Neuronal stem cell (in vitro differentiated cells): Measurements from ENCODE around the gene TBC1D3G. TPM values are rescaled to one million over a fixed set of nuclear protein-coding genes. Genes with fewer than 3 reads are reported as not detected.
"Not testable (repeated sequence)": the region's sequence is repeated elsewhere in the genome, so short reads cannot be mapped to it uniquely, and the experiment has no call there.

Experiments used
- DNase-seq: peaks from one replicate; pipeline ENCODE4 v3.0.0-alpha.2; 2013; ENCODE audit warnings: low spot score
- H2AFZ ChIP-seq: one replicate; pipeline ENCODE4 v1.6.1; 2013; ENCODE audit warnings: mild to moderate bottlenecking, low read length, inconsistent platforms
- H2AK5ac ChIP-seq: 2 replicates; pipeline ENCODE4 v1.6.1; 2013; ENCODE audit warnings: low read depth, mild to moderate bottlenecking, inconsistent platforms, low read length, moderate library complexity, mixed read lengths
- H2BK120ac ChIP-seq: 2 replicates; pipeline ENCODE4 v1.6.1; 2013; ENCODE audit warnings: low read depth, mild to moderate bottlenecking, inconsistent platforms, low read length, moderate library complexity, mixed read lengths
- H2BK12ac ChIP-seq: one replicate; pipeline ENCODE4 v1.6.1; 2013; ENCODE audit warnings: low read length, inconsistent platforms
- H2BK15ac ChIP-seq: 2 replicates; pipeline ENCODE4 v1.6.1; 2013; ENCODE audit warnings: mild to moderate bottlenecking, low read length, inconsistent platforms, mixed read lengths
- H2BK5ac ChIP-seq: one replicate; pipeline ENCODE4 v1.6.1; 2013; ENCODE audit warnings: inconsistent platforms, mild to moderate bottlenecking, low read length, moderate library complexity
- H3K14ac ChIP-seq: one replicate; pipeline ENCODE4 v1.6.1; 2013; ENCODE audit warnings: low read length, inconsistent platforms
- H3K18ac ChIP-seq: 2 replicates; pipeline ENCODE4 v1.6.1; 2013; ENCODE audit warnings: low read length, inconsistent platforms
- H3K23ac ChIP-seq: 2 replicates; pipeline ENCODE4 v1.6.1; 2013; ENCODE audit warnings: low read depth, mild to moderate bottlenecking, mixed read lengths, low read length, inconsistent platforms; ENCODE audit not compliant: poor library complexity
- H3K27ac ChIP-seq: replicated peaks from 3 replicates; pipeline ENCODE4 v1.5.1; 2013; ENCODE audit warnings: low read length, inconsistent platforms
- H3K27me3 ChIP-seq, 3 experiments: 2 replicates each; pipeline ENCODE4 v1.6.1; 2013; ENCODE audit warnings: low read length in 3 of 3, mild to moderate bottlenecking in 2 of 3, inconsistent platforms in 1 of 3, low read depth in 1 of 3, mixed read lengths in 1 of 3, moderate library complexity in 1 of 3; ENCODE audit not compliant: control insufficient read depth in 3 of 3, insufficient read depth in 3 of 3
- H3K36me3 ChIP-seq, 2 donors: replicated peaks in 1 of 2; 2 replicates each; pipeline ENCODE4 v1.6.1; 2013; ENCODE audit warnings: low read length in 2 of 2; ENCODE audit not compliant: control insufficient read depth in 2 of 2, insufficient read depth in 2 of 2
- H3K4ac ChIP-seq: 2 replicates; pipeline ENCODE4 v1.6.1; 2013; ENCODE audit warnings: inconsistent platforms, mild to moderate bottlenecking, low read length, moderate library complexity
- H3K4me1 ChIP-seq, 2 donors: 1 replicate in 1 of 2; 2 replicates in 1 of 2; pipeline ENCODE4 v1.6.1; 2013; ENCODE audit warnings: low read length in 2 of 2, low read depth in 1 of 2; ENCODE audit not compliant: control insufficient read depth in 2 of 2, insufficient read depth in 1 of 2
- H3K4me2 ChIP-seq: one replicate; pipeline ENCODE4 v1.6.1; 2013; ENCODE audit warnings: mild to moderate bottlenecking, low read length, inconsistent platforms; ENCODE audit not compliant: insufficient read depth, poor library complexity, severe bottlenecking
- H3K4me3 ChIP-seq, 2 donors: 2 replicates each; pipeline ENCODE4 v1.5.1; 2013; ENCODE audit warnings: low read length in 2 of 2, mild to moderate bottlenecking in 2 of 2, inconsistent platforms in 1 of 2, moderate library complexity in 1 of 2
- H3K79me1 ChIP-seq: one replicate; pipeline ENCODE4 v1.6.1; 2013; ENCODE audit warnings: low read depth, mild to moderate bottlenecking, inconsistent platforms, low read length, moderate library complexity
- H3K9ac ChIP-seq: one replicate; pipeline ENCODE4 v1.6.1; 2013; ENCODE audit warnings: mild to moderate bottlenecking, low read depth, low read length, inconsistent platforms; ENCODE audit not compliant: poor library complexity
- H3K9me3 ChIP-seq, 2 donors: replicated peaks in 1 of 2; 2 replicates each; pipeline versions ENCODE3 to v1.6.1; 2013; ENCODE audit warnings: low read length in 2 of 2, mild to moderate bottlenecking in 2 of 2, inconsistent platforms in 1 of 2, low read depth in 1 of 2, mixed read lengths in 1 of 2, moderate library complexity in 1 of 2; ENCODE audit not compliant: control insufficient read depth in 2 of 2, insufficient read depth in 1 of 2
- H4K8ac ChIP-seq: one replicate; pipeline ENCODE4 v1.6.1; 2013; ENCODE audit warnings: low read depth, mild to moderate bottlenecking, inconsistent platforms, low read length, moderate library complexity
- H4K91ac ChIP-seq: one replicate; pipeline ENCODE4 v1.6.1; 2013; ENCODE audit warnings: low read length, low read depth, mild to moderate bottlenecking, inconsistent platforms; ENCODE audit not compliant: poor library complexity
- WGBS, 2 donors: extraction: QIAGEN DNeasy Blood & Tissue Kit; methylation state at CpG; one replicate each; pipeline ENCODE4 v1.1.7; 2013; ENCODE audit warnings: missing lambda C conversion rate in 2 of 2, mixed read lengths in 1 of 2; ENCODE audit not compliant: insufficient read length in 2 of 2, insufficient replicate concordance in 1 of 2; ENCODE audit errors: extremely low coverage in 2 of 2; 5-methylcytosine and 5-hydroxymethylcytosine counted together
- polyA plus RNA-seq, 2 experiments: library from polyadenylated mRNA; stranded (reverse); fragments of 200-250 nt; gene quantifications; one replicate each; pipeline ENCODE4 v1.2.3, GENCODE V29; 2013

Gene TBC1D3G
- not detected for polyA plus RNA-seq (2013, experiment 1 of 2)
- not detected for polyA plus RNA-seq (2013, experiment 2 of 2)

GRCh38 chr17:36323584-36323983 is at the start of gene TBC1D3G:
TBC1D3G (plus strand) TSS chr17:36323884; CDS start chr17:36325412, 1,528 bp downstream.
- not testable (repeated sequence) for H2AK5ac ChIP-seq, H2BK12ac ChIP-seq, H2BK120ac ChIP-seq, H2BK5ac ChIP-seq, H3K36me3 ChIP-seq, H2AFZ ChIP-seq, H3K4me1 ChIP-seq, H3K18ac ChIP-seq, H3K4me3 ChIP-seq, H2BK15ac ChIP-seq, H3K27ac ChIP-seq, H4K91ac ChIP-seq, H3K4ac ChIP-seq, H3K79me1 ChIP-seq, H3K9ac ChIP-seq, DNase-seq, H3K14ac ChIP-seq, H4K8ac ChIP-seq, H3K23ac ChIP-seq, H3K9me3 ChIP-seq, H3K4me2 ChIP-seq, H3K27me3 ChIP-seq
- no CpG with 5 or more reads among the region's 9 CpGs for WGBS, 2 donors

GRCh38 chr17:36283256-36283655 is 40.4 kb upstream of the TBC1D3G start:
- H4K91ac ChIP-seq, H3K23ac ChIP-seq, H2AFZ ChIP-seq, H3K27ac ChIP-seq, H3K4ac ChIP-seq, H2BK5ac ChIP-seq, H3K4me3 ChIP-seq, H3K9ac ChIP-seq, DNase-seq, H3K4me1 ChIP-seq, H2AK5ac ChIP-seq, H3K9me3 ChIP-seq, H3K27me3 ChIP-seq, H2BK15ac ChIP-seq, H4K8ac ChIP-seq, H2BK120ac ChIP-seq, H3K14ac ChIP-seq, H3K18ac ChIP-seq, H3K79me1 ChIP-seq, H3K36me3 ChIP-seq, H3K4me2 ChIP-seq, H2BK12ac ChIP-seq: not testable (repeated sequence)
- WGBS, 2 donors: no CpG with 5 or more reads among the region's 1 CpG

GRCh38 chr17:36284219-36284618 is 39.5 kb upstream of the TBC1D3G start:
- not testable (repeated sequence) for H3K27ac ChIP-seq, H2BK120ac ChIP-seq, H3K27me3 ChIP-seq, H3K4me1 ChIP-seq, H3K4me3 ChIP-seq, H4K91ac ChIP-seq, H4K8ac ChIP-seq, H3K9me3 ChIP-seq, DNase-seq, H3K4me2 ChIP-seq, H3K9ac ChIP-seq, H3K36me3 ChIP-seq, H2AFZ ChIP-seq, H3K79me1 ChIP-seq, H3K23ac ChIP-seq, H3K4ac ChIP-seq, H2AK5ac ChIP-seq, H3K14ac ChIP-seq, H2BK12ac ChIP-seq, H2BK15ac ChIP-seq, H2BK5ac ChIP-seq, H3K18ac ChIP-seq
- WGBS, 2 donors: no CpG with 5 or more reads among the region's 5 CpGs

- WGBS, 2 donors: no CpG with 5 or more reads among the region's 2 CpGs
- H3K14ac ChIP-seq, H2BK120ac ChIP-seq: not testable (repeated sequence)
These were observed 33.6 kb upstream of the TBC1D3G start for GRCh38 chr17:36289965-36290612.

More at GRCh38 chr17:36289965-36290612, 33.6 kb upstream of the TBC1D3G start:
- not testable (repeated sequence) for H4K8ac ChIP-seq, H3K79me1 ChIP-seq, H3K18ac ChIP-seq, DNase-seq, H2AK5ac ChIP-seq, H3K9me3 ChIP-seq, H3K4ac ChIP-seq, H2AFZ ChIP-seq, H2BK12ac ChIP-seq, H3K9ac ChIP-seq, H4K91ac ChIP-seq, H2BK5ac ChIP-seq, H3K36me3 ChIP-seq, H2BK15ac ChIP-seq, H3K27me3 ChIP-seq, H3K4me1 ChIP-seq, H3K23ac ChIP-seq, H3K4me2 ChIP-seq, H3K4me3 ChIP-seq, H3K27ac ChIP-seq
